HG02642 (cell line): ENCODE data around the gene RBM33.

Experiments
- ATAC-seq: cut with Tn5 transposase; IDR thresholded peaks from one replicate; pipeline ENCODE4 v1.9.1; 2021; ENCODE audit warnings: mild to moderate bottlenecking; ENCODE audit not compliant: unreplicated experiment, poor library complexity

RBM33 gene

DNA sequence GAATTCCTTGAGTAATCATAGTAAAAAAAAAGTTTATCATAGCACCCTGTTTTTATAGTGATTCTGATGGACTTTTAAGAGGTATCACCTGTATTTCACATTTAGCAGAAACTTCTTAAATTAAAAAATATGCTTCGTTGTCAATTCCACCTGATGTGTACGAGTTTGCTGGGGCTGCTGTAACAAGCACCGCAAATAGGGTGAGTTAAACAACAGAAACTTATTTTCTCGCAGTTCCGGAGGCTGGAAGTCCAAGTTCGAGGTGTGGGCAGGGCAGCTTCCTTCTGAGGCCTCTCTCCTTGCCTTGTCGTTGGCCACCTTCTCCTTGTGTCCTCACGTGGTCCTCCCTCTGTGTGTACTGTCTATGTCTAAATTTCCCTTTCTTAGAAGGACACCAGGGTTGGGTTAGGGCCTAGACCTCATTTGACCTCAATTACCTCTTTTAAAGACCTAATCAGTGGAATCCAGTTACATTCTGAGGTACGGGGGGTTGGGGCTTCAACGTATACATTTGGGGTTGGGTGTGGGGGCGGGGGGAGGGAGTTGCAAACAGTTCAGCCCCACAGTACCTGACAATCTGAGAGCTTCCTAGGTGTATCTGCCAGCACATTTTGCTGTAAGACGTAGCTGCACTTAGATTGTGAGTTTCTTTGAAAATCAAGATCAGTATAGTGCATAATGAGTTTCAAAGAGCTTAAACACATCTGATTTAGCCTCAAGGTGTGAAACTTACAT is 72.7 kb downstream of the RBM33 start:
- no peak for ATAC-seq

DNA sequence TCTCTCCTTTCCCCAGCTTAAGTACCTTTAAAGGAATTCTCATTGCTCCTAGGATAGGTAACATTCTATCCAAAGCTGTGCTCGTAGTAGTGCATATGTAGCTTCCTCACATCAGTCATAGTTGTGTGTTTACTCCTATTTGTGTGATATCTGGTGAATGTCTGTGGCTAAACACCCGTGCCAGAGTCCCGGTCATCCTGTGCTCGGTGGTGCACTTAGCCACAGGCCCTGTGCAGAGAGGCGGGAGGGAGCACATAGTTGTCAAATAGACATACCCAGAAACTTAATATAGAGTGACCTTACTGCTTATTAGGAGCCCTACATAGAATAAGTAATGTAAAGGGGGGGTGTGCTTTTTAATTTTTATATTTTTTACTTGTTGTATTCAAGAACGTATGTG is 76.6 kb downstream of the RBM33 start:
- no peak for ATAC-seq

DNA sequence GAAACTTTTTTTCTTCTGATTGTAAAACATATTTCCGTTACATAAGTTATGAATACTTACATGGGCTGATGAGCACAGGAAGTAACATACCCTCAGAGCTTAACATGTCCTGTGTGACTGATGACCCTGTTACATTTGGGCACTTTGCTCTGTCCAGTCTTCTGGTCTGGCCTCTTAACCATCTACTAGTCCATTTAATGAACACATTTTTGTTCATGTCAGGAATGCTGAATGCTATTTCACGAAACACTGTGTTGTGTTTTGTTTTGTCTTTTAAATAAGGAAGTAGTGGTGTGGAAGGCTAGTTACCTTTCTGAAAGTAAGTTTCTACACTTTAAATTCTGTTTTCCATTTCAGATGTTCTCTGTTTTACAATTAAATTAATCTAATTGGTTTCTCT is 77.7 kb downstream of the RBM33 start:
- ATAC-seq: peak; percentile 55

DNA sequence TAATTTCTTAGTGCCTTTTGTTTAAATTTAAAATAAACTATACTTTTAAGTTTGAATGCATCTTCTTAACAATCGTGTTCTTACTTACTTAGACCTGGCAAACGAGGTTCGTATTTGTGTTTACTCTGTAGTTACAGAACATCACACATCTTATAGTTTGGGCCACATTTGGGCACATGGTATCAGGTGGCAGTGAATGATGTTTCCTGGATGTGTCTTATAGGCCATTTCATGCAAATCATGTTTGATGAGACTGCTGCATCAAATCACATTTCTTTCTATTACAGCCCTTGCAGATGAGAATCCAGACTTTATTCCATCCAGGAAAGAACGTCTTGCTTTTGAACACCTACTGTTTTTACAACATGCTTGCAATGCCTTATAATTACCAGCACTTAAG is 78.5 kb downstream of the RBM33 start:
- ATAC-seq: no peak

DNA sequence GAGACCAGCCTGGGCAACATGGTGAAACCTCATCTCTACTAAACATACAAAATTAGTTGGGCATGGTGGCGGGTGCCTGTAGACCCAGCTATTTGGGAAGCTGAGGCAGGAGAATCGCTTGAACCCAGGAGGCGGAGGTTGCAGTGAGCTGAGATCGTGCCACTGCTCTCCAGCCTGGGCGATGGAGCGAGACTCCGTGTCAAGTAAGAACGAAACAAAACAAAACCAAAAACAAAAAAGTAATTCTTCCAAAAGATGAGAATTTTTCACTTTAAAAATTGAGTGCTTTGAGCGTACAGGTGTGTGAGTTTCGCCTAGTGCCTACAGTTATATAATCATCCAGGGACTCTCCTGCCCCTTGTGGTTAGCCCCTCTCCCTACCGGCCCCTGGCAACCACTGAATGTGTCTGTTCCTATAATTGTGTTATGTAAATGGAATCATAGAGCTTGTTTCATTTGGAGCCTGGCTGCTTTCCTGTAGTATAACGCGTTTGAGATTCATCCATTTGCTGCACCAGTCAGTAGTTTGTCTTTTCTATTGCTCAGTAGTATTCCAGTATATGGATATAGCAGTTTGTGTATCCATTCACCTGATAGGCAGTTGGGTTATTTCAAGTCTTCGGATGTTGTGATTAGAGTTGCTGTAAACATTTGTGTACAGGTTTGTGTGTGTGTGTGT is 80.0 kb downstream of the RBM33 start:
- peak; percentile 64 for ATAC-seq

DNA sequence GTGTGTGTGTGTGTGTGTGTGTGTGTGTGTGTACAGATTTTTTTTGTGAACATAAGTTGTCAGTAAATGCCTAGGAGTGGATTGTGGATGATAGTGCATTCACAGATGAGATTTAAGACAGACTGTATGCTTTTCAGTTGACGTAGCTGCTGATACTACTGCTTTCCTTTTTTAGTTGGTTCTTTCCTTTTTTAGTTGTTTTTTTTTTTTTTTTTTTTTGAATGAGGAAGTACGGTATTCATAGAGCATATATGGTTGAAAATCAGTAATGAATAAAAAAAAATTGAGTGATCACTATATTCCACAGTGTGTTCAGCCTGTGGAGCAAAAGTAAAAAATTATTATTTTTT is 80.5 kb downstream of the RBM33 start:
- ATAC-seq: no peak

DNA sequence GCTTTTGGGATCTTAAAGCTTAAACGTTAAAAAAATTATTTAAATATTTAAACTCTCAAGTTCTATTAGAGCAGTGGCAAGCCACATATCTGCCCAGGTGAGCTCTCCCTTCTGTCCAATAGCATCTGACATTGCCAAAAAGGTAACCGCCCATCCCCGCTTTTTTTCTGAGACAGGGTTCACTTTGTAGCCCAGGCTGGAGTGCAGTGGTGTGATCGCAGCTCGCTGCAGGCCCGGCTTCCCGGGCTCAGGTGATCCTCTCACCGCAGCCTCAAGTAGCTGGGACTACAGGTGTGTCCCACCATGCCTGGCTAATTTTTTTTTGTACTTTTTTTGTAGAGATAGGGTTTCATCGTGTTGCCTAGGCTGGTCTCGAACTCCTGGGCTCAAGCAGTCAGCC is 83.2 kb downstream of the RBM33 start:
- no peak for ATAC-seq

DNA sequence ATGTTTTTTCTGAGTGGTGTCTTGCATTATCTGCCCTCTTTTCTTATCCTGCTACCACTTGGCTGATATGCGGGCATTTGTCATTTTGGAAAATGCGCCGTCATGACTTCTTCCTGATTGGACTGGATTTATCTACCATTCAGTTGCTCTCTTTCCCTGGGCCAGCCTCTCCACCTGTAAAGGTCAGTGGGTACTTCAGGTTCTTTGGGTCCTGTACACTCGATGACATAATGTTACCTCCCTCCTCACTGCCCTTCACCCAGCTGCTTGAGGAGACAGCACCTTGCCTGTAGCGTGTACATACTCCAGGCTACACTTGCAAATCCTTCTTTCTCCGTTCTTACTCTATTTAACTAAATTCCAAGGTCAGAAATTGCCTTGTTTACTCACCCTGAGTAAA is 83.7 kb downstream of the RBM33 start:
- no peak for ATAC-seq

DNA sequence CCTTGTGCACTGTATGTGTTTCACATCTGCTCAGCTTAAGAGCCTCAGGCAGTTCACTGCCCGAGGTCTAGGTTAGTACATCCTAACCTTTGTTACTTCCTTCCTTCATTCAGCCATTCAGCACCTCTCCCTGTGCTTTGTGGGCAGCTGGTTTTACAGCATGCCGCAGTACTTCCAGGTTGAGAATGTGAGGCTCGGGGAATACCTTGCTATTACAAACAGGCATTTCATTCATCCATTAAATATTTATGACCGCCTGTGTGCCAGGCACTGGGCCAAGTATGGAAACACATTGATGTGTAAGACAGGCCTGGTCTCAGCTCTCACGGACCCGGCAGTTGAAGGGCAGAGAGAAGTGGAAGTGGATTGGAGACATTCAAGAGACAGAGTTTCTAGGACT is 85.4 kb downstream of the RBM33 start:
- no peak for ATAC-seq

DNA sequence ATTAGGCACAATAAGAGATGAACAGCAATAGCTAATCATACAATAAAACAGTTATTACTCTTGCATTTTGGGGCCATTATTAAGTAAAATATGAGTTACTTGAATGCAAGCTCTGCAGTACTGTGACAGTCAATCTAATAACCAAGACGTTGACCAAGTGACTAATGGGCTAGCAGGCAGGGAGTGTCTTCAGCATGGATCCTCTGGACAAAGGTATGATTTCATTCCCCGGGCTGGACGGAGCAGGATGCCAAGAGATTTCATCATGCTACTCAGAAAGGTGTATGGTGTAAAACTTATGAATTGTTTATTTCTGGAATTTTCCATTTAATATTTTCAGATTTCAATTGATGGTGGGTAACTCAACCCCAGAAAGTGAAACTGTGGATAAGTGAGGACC is 86.9 kb downstream of the RBM33 start:
- ATAC-seq: no peak

DNA sequence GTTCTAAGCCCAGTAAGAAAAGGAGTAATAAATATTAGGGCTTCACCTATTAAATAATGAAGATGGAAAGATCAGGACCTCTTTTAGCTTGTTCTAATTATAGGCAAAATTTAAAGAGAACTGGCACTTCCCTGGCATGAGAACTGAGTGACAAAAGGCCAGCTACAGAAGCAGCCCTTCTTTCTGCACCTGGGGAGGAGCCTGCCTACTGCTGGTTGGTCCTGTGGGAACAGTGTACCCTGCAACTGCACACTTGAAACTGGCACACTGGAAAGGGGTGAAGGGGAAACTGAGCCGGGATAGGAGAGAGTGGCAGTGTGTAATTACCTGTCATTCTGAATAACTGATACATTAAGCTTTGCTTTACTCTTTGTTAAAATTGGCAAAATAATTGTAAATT is 87.4 kb downstream of the RBM33 start:
- no peak for ATAC-seq

DNA sequence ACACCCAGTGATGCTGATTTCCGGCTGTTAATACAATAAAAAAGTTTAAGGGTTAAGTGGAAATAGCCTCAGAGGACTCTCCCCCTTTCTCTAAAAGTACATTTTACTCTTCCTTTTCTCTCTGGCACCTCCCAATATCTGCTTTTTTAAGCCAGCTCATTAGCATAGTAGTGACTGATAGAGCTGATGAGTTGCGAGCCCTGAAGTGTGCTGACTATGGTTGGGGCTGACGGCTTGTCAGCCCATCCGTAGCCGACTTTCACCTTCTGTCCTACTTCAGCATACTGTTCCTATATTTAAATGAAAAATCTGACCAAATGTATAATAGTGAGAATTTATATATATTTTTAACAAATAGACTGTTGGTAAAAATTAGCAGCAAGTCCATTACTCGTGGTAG is 87.8 kb downstream of the RBM33 start:
- no peak for ATAC-seq

DNA sequence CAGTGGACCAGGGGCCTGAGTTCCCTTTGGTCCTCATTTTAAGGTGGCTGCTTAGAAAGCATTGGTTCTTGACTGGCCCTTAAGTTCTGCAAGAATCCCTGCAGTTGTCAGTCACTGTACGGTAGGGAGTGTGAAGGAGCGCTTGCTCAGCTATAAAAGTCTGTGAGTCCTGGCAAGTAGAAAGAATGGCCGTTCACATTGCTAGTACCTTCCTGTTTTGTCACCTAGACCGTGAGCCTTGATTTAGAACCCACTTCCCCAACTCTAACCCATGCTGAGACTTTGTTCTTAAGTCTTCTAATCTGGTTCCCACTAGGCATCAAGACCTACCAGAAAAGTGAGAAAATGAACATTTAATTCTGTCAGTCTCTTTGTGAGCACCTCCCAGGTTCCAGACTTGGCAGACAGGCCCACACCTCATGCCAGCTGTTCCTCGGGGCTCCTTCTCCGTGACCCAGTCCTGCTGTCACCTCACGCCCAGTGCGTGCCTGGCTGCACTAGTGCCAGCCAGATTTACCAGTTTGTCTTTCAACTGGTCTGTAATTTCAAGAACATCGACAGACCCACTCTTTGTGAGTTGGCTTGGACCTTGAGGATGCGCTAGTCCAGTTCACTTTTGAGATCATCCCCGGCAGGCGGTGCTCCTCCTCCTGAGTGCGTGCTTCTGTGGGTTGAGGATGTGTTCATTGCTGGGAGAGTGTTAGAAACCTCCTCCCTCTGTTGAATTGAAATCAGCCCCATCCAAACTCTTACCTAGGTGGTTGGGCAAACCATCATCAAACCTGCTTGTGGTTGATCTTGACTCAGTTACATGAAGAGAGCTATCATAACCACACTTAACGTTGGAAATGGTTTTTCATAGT is 89.4 kb downstream of the RBM33 start:
- ATAC-seq: no peak

DNA sequence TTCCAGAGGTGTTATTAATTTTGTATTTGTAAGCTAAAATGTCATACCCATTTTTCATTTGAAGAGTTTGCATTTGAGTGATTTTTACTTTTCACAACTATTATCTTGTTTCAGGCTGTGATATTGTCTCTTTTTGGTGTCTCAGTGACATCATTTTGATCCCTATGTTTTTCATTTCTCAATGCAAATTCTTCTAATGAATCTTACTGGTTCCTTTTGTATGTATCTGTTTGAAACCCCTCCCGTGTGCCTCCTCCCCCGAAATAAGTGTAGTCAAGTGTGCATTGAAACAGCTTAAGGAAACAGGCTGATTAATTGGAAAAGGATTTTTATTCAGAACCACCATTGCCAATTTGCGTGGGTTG is 90.0 kb downstream of the RBM33 start:
- no peak for ATAC-seq

DNA sequence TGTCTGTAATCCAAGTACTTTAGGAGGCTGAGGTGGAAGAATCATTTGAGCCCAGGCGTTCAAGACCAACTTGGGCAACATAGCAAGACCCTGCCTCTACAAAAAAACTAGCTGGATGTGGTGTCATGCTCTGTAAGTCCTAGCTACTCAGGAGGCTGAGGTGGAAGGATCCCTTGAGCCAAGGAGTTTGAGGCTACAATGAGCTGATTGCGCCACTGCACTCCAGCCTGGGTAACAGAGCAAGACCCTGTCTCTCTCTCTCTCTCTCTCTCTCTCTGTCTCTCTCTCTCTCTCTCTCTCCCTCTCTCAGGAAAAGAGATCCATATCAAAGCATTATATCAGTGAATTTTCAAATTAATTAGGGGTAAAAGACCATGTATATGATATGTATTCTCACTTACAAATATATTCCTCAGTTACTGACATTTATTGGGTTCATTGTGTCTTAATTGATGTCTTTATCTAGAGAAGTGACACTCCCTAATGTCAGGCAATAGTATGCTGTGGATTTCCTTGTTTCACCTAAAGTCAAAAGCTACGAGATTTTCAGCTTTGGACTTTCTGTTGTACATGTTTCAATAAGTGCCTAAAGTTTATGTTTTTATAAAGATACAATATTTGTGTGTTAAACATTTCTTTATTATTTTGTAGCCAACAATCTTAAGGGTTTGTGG is 91.1 kb downstream of the RBM33 start:
- ATAC-seq: no peak

DNA sequence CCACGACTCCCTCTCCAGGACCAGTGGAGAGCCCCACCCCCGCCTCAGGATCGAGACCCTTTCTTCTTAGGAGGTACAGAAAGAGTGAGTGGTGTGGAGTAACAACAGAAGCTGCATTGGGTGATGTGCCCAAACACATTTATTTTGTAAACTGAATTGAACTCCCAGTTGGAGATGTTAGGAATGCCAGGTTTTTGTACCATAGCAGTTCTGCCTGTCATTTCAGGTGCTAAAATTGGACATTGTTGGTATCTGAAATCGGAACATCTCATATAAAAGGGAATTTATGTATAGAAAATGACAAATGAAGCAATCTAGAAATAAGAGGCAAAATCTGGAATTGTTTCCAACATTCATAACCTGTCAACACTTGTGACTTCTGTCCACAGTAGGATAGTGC is 93.1 kb downstream of the RBM33 start:
- no peak for ATAC-seq

DNA sequence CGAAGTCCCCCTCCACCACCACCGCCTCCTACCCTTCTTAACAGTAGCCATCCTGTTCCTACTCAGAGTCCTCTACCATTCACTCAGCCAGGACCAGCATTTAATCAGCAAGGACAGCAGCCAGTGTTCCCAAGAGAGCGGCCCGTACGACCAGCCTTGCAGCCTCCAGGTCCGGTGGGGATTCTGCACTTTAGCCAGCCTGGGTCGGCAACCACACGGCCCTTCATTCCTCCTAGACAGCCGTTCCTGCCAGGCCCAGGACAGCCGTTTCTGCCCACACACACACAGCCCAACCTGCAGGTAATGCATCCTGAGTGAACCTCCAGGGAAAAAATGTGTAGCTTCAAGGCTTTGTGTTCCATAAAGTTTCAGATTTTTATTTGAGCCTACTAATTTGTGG is 93.6 kb downstream of the RBM33 start:
- ATAC-seq: no peak

DNA sequence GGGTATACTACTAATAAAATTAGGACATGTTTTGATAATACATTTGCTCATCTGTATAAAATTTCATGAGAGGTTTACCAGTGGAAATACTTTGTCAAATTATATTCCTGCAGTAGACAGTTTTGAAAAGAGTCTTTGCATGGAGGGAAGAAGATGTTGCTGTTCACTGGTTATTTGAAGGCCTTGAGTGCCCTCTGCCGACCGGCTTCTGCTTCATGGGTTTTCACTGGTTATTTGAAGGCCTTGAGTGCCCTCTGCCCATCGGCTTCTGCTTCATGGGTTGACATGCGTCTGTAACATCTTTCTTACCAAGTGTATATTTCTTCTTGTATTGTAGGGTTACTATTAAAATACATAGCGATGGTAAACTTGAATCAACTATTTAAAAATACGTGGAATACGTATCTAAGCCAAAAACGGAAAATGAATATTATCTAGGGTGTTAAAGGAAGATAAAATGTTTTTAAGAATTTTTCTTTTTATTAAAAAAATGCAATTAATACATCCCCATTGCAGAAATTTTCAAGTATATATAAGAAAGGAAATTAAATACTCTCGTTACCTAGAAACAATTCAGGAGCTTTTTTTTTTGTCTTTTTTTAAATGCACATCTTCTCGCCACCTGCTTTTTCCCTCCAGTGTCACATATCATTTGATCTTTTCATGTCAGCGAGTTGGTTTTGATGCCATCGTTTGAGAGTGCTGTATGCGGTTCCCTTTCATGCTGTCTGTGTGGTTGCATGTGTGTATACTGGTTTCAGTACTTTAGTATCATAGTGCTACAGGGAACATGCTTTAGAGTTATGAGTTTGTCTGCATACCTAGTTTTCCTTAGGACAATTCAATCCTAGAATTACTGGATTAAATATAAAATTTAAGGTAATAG is 94.4 kb downstream of the RBM33 start:
- ATAC-seq: peak; percentile 58

DNA sequence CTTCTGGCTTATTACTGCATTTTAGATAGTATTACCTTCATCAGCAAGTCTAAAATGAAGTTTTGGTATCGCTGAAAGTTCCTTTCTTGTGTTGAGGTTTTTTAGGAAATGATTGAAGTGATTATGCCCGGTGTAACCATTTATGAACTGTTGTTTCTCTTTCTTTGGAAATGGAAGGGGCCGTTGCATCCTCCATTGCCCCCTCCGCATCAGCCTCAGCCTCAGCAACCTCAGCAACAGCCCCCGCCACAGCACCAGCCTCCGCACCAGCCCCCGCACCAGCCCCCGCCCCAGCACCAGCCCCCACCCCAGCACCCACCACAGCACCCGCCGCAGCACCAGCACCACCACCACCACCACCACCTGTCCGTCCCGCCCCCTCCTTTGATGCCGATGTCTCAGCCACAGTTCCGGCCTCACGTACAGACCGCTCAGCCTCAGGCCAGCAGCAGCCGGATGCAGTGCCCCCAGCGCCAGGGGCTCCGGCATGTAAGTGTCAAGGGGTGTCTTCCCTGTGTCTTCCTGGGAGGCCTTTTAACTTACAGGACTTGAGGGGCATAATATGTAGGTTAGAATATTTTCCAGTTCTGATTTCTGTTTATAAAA is 95.2 kb downstream of the RBM33 start:
- no peak for ATAC-seq

DNA sequence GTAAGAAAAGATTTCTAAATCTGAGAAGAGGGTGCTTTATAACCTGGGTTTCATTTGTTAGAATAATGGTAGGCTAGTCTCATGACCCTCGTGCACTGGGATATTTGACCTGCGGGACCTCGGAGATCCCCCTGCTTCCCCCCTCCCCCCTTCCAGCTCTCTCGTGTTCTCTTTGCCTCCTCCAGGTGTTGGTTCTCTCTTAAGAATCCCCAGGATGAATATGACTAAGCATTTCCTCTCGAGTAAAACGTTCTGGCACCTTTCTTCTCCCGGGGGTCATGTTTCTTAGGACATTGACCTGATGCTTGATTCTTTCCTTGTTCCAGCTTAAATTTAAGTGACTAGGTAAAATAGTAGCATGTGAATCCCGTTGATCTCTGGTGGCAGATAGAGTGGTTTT is 96.6 kb downstream of the RBM33 start:
- no peak for ATAC-seq
